Colonic mucosa (tissue), 4 donors: ENCODE measurements around the gene IGHMBP2. TPM values are rescaled to one million over a fixed set of nuclear protein-coding genes. Genes with fewer than 3 reads are reported as not detected.
"Not testable (repeated sequence)": the region's sequence is repeated elsewhere in the genome, so short reads cannot be mapped to it uniquely, and the experiment has no call there.

Experiments
- DNase-seq: peaks from one replicate; pipeline ENCODE4 v3.0.0-alpha.2; 2020
- H3K27ac ChIP-seq: fragments of 200-600 bp; one replicate; pipeline ENCODE4 v1.8.0; 2021
- H3K27me3 ChIP-seq: fragments of 200-600 bp; one replicate; pipeline ENCODE4 v1.8.0; 2021
- H3K36me3 ChIP-seq: fragments of 200-600 bp; one replicate; pipeline ENCODE4 v1.8.0; 2021
- H3K4me1 ChIP-seq: fragments of 200-600 bp; one replicate; pipeline ENCODE4 v1.8.0; 2021; ENCODE audit warnings: mild to moderate bottlenecking
- H3K4me3 ChIP-seq: fragments of 200-600 bp; one replicate; pipeline ENCODE4 v1.8.0; 2021
- H3K9ac ChIP-seq, 2 donors: one replicate each; pipeline ENCODE4 v1.7.0; 2013; ENCODE audit warnings: control low read depth in 2 of 2, low read depth in 2 of 2, low read length in 2 of 2
- H3K9me3 ChIP-seq: fragments of 200-600 bp; one replicate; pipeline ENCODE4 v1.8.0; 2021
- CTCF ChIP-seq: fragments of 200-600 bp; IDR thresholded peaks from one replicate; pipeline ENCODE4 v1.8.0; 2022; ENCODE audit warnings: antibody characterized with exemption, mild to moderate bottlenecking
- intact Hi-C: fragments of 100-400 bp; cut with DNase I; formaldehyde crosslinking; loops from one replicate; pipeline ENCODE4 v1.14.1; 2022
- total RNA-seq, 2 donors: library from RNA; stranded (reverse); fragmentation: NEBNext Ultra II Directional in 1 of 2; extraction: Animal tissue kit (Norgen Biotek cat#: 25700) in 1 of 2; gene quantifications; one replicate each; pipeline ENCODE4 v1.2.1, GENCODE V29; 2021
- donor health status: healthy.
- donor health status: DM: no; HTN: no; CAD: no.
- donor health status: DM: no; HTN: no; CAD: no.

IGHMBP2 gene
- total RNA-seq, result 10 to 100 TPM; 16.6 to 20.4 TPM

- H3K36me3 ChIP-seq, result no peaks in the 10 kb centered on the region
- peak; percentile 88 for DNase-seq
- intact Hi-C loops, result no loop called here
- H3K4me3 ChIP-seq, result peak within 1 kb of the TSS; percentile 78
- H3K27ac ChIP-seq, result peak within 1 kb of the TSS; percentile 55
- no peaks in the 10 kb centered on the region for H3K27me3 ChIP-seq
- peaks cover 13% of the 10 kb centered on the region for H3K4me1 ChIP-seq
- H3K9ac ChIP-seq, result peak within 1 kb of the TSS; percentile 82 to 90
- no peaks in the 10 kb centered on the region for H3K9me3 ChIP-seq
- no peak for TF ChIP-seq CTCF
These were observed at the start of gene IGHMBP2, which contains the start of gene MRPL21 for GRCh38 chr11:68903288-68904247. TSS of gene IGHMBP2 (plus strand) at chr11:68903891. CDS start at chr11:68903953, 62 bp downstream. TSS of gene MRPL21 (minus strand) at chr11:68903832. CDS start at chr11:68903810, 22 bp downstream.

DNA sequence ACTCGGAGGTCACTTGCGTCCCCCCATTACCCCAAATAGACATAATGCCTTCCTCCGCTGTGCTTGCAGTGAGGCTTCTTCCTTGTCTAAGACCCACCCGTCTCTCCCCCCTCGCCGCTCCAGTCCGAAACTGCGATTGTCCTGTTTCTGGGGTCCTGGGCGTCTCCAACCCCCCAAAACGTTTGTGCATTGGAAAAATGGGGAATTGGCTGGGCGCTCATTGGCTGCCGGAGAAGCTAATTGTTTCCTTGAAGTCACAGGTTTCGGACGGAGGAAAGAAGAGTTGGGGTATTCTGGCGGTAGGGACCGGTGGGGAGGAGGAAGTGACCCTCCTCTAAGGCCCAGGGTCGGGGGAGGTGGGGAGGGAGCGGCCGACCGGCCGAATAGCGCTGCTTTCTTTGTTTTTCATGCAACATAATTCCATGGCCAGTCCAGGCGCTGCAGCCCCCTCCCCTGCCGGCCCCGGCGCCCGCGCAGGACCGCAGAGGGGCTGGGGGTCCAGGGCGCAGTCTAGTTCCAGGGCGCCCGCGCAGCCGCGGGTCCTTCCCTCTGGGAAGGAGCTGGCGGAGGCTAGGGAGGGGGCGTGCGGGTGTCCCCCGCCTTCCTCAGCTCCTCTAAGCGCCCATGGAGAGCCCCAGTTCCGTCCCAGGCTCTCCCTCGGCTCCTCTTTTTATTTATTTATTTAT is 49.3 kb upstream of the IGHMBP2 start:
- Histone ChIP-seq H3K4me3 (peak overlapping the region; percentile 47), H3K9me3 (no peaks in the 10 kb centered on the region), H3K36me3 (no peaks in the 10 kb centered on the region), H3K27me3 (peaks cover 4% of the 10 kb centered on the region), H3K27ac (no peak overlapping the region), H3K9ac (no peak overlapping the region), H3K4me1 (peaks cover 10% of the 10 kb centered on the region)
- no peak for TF ChIP-seq CTCF
- intact Hi-C loops, result no loop called here
- DNase-seq, result no peak

GRCh38 chr11:68855205-68855981 is 48.3 kb upstream of the IGHMBP2 start:
- peaks cover 10% of the 10 kb centered on the region for H3K4me1 ChIP-seq
- peak overlapping the region; percentile 10 for H3K27ac ChIP-seq
- no peaks in the 10 kb centered on the region for H3K9me3 ChIP-seq
- peak; percentile 30 for TF ChIP-seq CTCF
- peak overlapping the region; percentile 47 for H3K4me3 ChIP-seq
- intact Hi-C loops, result no loop called here
- no peaks in the 10 kb centered on the region for H3K36me3 ChIP-seq
- peaks cover 4% of the 10 kb centered on the region for H3K27me3 ChIP-seq
- H3K9ac ChIP-seq, result peak overlapping the region; percentile 55 to 63
- DNase-seq, result peak; percentile 58

DNA sequence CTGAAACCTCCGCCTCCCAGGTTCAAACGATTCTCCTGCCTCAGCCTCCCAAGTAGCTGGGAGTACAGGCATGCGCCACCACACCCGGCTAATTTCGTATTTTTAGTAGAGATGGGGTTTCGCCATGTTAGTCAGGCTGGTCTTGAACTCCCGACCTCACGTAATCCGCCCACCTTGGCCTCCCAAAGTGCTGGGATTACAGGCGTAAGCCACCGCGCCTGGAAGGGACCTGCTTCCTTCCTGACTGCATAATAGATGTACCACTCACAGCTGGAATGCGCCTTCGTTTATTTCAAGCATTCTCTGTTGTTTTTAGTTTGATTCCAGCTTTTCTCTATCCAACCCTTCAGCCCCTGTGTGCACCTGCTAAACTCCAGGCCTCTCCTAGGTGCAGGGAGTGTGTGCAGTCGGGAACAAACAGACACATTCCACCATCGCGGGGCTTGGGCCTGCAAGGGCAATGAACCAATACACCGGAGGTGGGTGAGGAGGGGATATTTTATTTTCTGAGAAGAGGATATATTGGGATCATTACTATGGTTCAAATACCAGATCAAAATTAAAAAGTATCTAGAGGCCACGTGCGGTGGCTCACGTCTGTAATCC is 47.2 kb upstream of the IGHMBP2 start:
- intact Hi-C loops, H3K4me1 ChIP-seq: not testable (repeated sequence)
- H3K9ac ChIP-seq, result peak overlapping the region in 1 of 2 donors; percentile 49

GRCh38 chr11:68857037-68857586 is 46.6 kb upstream of the IGHMBP2 start:
- peaks cover 4% of the 10 kb centered on the region for H3K27me3 ChIP-seq
- intact Hi-C loops, result no loop called here
- H3K4me3 ChIP-seq, result no peak overlapping the region
- H3K9ac ChIP-seq, result peak overlapping the region in 1 of 2 donors; percentile 49
- no peaks in the 10 kb centered on the region for H3K36me3 ChIP-seq
- no peak for TF ChIP-seq CTCF
- H3K9me3 ChIP-seq, result no peaks in the 10 kb centered on the region
- no peak for DNase-seq
- peaks cover 10% of the 10 kb centered on the region for H3K4me1 ChIP-seq
- H3K27ac ChIP-seq, result peak overlapping the region; percentile 78

More for the DNA sequence above, 47.2 kb upstream of the IGHMBP2 start:
- H3K27ac ChIP-seq, result peak overlapping the region; percentile 78
- not testable (repeated sequence) for DNase-seq, H3K4me3 ChIP-seq, H3K36me3 ChIP-seq, H3K27me3 ChIP-seq, H3K9me3 ChIP-seq
